ENCODE data around the gene WFIKKN2. TPM values are rescaled to one million over a fixed set of nuclear protein-coding genes. Genes with fewer than 3 reads are reported as not detected.
A peak's percentile ranks its signal among the peaks of the same experiment; 100 is the strongest.

WFIKKN2 gene
- total RNA-seq, 1 donor from 2014 or later = not detected

GRCh38 chr17:50813583-50813982 is 21.8 kb upstream of the WFIKKN2 start:
- no peak for DNase-seq

- no peak for DNase-seq
These were observed 20.0 kb upstream of the WFIKKN2 start for GRCh38 chr17:50815400-50815799.

GRCh38 chr17:50816271-50816670 is 19.1 kb upstream of the WFIKKN2 start:
- DNase-seq = no peak

GRCh38 chr17:50816771-50817751 is 18.3 kb upstream of the WFIKKN2 start:
- DNase-seq = peak; percentile 50

DNA sequence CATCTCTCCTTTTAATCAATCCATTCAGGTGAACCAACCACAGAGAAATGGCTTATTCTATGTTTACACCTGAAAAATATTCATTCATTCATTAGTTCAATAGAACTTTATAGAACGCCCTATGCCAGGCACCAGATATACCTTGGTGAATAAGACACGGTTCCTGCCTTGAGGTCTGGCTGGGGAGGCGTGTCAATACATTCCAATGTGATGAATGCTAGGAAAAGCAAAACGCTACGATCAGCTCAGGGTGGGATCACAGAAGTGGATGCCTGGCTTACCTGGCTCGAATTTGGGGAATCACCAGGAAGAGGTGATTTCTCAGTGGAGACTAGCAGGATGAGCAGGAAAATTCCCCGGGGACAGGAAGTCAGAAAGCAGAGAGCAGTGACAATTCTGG is 17.5 kb upstream of the WFIKKN2 start:
- DNase-seq = no peak

- DNase-seq = no peak
These were observed 17.1 kb upstream of the WFIKKN2 start for GRCh38 chr17:50818261-50818660.

DNA sequence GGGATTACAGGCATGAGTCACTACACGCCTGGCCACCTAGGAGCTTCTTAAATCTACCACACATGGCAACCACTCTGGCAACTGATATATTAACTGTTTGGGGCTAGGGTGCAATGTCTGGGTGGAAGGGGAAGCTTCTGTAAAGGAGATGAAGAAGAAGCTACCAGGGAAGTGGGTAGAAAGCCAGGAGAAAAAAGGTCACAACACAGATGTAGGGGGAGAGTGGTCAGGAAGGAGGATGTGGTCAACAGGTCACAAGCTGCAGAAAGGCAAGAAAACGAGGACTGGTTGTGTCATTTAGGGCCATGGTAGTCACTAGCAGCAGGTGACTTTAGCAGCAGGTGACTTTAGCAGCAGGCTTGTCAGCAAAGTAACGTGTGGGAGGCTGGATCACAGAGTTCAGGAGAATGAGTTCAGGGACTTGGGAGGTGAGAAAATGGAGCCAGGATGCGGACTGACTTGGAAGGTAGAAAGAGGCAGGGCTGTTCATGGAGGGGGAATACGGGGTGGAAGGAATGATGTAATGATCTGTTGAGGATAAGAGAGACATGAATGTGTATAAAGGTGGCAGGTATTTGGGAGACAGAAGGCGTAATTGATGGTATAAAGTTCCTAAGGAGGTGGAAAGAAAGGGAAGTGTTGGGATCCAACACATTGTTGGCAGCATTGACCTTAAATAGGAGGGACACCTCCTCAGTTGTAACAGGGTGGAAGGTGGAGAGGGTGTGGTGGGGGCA is 16.3 kb upstream of the WFIKKN2 start:
- DNase-seq = no peak

GRCh38 chr17:50820651-50821050 is 14.7 kb upstream of the WFIKKN2 start:
- no peak for DNase-seq

- DNase-seq = no peak
These were observed 12.8 kb upstream of the WFIKKN2 start for GRCh38 chr17:50822550-50822949.

- no peak for DNase-seq
These were observed 11.0 kb upstream of the WFIKKN2 start for GRCh38 chr17:50824429-50824828.

- DNase-seq = no peak
These were observed 10.2 kb upstream of the WFIKKN2 start for GRCh38 chr17:50825188-50825587.

- no peak for DNase-seq
These were observed 6.7 kb upstream of the WFIKKN2 start for GRCh38 chr17:50828508-50829170.

DNA sequence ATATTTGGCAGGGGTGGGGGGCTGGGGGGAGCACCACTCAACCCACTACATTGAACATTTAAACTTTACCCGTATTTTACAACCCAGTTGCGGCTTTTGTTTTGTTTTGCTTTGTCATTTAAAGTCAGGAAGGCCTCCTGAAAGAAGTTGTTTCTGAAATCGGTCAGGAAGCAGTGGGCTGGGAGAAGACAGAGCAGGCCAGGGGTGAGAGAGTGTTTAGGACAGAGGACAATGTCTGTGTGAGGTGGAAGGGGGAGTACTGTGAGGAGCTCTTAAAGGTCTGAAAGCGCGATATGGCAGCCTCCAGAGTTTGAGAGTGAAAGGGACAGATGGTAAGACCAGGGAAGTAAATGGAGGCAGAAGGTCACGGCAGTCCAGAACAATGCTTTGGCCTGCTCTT is 6.1 kb upstream of the WFIKKN2 start:
- no peak for DNase-seq

- no peak for DNase-seq
These were observed 5.0 kb upstream of the WFIKKN2 start for GRCh38 chr17:50830352-50830751.

- DNase-seq = no peak
These were observed 4.4 kb upstream of the WFIKKN2 start for GRCh38 chr17:50830994-50831393.

- DNase-seq = no peak
These were observed 3.9 kb upstream of the WFIKKN2 start for GRCh38 chr17:50831471-50831928.

DNA sequence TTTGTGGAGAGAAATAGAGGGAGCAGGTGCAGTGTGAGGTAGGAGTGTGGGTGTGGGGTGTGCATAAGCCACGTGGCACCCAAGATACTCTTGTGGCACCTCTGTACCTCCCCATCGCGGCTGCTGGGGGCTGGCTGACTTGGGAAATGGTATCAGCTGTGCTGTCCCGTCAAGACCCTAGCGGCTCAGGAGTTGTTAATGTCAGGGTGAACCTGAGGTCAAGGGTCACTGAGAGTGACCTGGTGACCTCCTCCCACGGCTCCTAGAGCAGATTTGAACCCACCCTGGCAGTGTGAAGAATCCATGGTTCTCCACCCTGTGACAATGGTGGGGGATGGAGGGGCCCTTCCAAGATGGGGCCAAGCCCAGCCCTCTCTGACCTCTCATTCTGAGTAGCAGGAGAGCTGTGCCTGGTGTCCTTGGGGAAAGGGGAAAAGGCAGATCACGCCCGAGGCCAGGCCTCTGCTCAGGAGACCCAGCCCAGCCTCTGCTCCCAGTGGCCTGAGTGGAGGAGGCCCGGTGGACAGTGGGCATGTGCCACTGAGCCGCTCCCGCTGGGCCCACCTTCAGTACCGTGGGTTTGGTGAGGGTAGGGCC is 3.0 kb upstream of the WFIKKN2 start:
- no peak for DNase-seq

DNA sequence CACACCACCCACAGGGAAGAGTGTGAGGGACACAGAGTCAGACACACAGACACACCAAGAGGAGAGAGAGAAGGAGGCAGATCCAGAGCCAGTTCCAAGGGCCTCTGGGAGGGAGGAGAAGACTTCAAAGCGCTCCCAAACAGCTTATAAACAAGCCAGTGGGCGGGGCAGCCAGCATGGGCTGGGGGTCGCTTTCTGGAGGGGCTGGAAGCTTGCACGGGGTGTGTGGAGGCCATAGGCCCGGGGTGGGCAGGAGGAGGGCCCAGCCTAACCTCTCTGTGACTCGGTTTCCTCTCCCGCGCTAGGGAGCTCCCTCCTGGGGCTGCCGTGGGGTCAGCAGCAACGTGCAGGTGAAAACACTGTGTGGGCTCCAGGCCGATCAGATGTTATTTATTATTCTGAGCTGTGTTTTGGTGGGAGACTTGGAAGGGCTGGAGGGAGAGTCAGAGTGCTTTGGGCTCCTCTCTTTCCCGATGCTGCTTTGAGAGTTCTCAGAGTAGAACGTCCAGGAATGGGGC is 2.5 kb upstream of the WFIKKN2 start:
- DNase-seq = no peak

GRCh38 chr17:50833510-50834428 is 1.6 kb upstream of the WFIKKN2 start:
- no peak for DNase-seq

GRCh38 chr17:50834429-50835300 is 721 bp upstream of the WFIKKN2 start:
- DNase-seq = peak; percentile 19
